Upper lobe of left lung (tissue), 4 donors: ENCODE data around the gene TMEM39A.

Experiments
- POLR2A ChIP-seq, 4 donors: fragments of 450-650 bp; IDR thresholded peaks; one replicate each; pipeline ENCODE4 v1.5.1; 2016 to 2017; ENCODE audit warnings: antibody characterized with exemption in 4 of 4, mild to moderate bottlenecking in 2 of 4
- POLR2AphosphoS5 ChIP-seq, 2 donors: sonication (generic); formaldehyde crosslinking; IDR thresholded peaks; one replicate each; pipeline ENCODE4 v1.5.1; 2017; ENCODE audit warnings: antibody characterized with exemption in 2 of 2
- TF ChIP-seq, protein P1 (sequence below), 6 experiments: fragments of 450-650 bp in 4 of 6; fragments of 200-600 bp in 2 of 6; sonication (generic) in 2 of 6; IDR thresholded peaks; one replicate each; pipeline ENCODE4 v1.5.1; 2016 to 2019; ENCODE audit warnings: antibody characterized with exemption in 6 of 6

GRCh38 chr3:119470866-119471265 lies 7.5 kb upstream of the TMEM39A start:
- TF ChIP-seq, protein P1, sequence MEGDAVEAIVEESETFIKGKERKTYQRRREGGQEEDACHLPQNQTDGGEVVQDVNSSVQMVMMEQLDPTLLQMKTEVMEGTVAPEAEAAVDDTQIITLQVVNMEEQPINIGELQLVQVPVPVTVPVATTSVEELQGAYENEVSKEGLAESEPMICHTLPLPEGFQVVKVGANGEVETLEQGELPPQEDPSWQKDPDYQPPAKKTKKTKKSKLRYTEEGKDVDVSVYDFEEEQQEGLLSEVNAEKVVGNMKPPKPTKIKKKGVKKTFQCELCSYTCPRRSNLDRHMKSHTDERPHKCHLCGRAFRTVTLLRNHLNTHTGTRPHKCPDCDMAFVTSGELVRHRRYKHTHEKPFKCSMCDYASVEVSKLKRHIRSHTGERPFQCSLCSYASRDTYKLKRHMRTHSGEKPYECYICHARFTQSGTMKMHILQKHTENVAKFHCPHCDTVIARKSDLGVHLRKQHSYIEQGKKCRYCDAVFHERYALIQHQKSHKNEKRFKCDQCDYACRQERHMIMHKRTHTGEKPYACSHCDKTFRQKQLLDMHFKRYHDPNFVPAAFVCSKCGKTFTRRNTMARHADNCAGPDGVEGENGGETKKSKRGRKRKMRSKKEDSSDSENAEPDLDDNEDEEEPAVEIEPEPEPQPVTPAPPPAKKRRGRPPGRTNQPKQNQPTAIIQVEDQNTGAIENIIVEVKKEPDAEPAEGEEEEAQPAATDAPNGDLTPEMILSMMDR (IDR thresholded peaks at IDR 0.05): no peak
- TF ChIP-seq POLR2AphosphoS5 (IDR thresholded peaks at IDR 0.05) (no peak), POLR2A (IDR thresholded peaks at IDR 0.05) (no peak)
